GM18519 (cell line): Measurements from ENCODE around the gene PARVB.

ENCODE experiments used
- ATAC-seq: cut with Tn5 transposase; IDR thresholded peaks from one replicate; pipeline ENCODE4 v1.9.1; 2021; ENCODE audit warnings: mild to moderate bottlenecking, moderate library complexity; ENCODE audit not compliant: unreplicated experiment, low FRiP score

The PARVB gene

DNA sequence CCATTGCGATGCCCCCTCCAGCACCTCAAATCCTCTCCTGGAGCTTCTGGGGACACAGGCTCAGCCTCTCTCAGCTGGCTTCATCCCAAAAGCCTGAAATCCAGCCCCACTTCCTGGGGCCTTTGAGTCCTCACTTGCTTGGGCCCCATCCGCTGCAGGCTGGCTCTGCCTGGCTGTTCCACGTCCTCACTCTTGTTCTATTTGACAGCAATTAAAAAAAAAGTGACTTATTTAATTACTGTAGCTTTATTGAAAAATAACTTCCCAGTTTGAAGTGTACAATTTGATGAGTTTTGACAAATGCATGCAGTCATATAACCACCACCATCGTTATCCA, 183.8 kb downstream of the PARVB start:
- ATAC-seq, result no peak

DNA sequence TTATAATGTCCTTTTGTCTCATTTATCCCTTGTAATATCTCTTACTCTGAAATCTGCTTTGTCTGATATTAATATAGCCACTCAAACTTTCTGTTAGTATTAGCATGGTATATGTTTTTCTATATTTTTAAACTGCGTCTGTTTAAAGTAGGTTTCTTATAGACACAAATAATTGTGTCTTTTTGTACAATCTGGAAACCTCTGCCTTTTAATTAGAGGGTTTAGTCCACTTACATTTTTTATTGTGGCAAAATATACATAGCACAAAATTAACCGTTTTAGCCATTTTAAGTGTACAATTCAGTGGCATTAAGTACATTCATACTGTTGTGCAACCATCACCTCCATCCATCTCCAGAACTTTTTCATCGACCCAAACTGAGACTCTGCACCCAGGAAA, 185.2 kb downstream of the PARVB start:
- ATAC-seq, result no peak

DNA sequence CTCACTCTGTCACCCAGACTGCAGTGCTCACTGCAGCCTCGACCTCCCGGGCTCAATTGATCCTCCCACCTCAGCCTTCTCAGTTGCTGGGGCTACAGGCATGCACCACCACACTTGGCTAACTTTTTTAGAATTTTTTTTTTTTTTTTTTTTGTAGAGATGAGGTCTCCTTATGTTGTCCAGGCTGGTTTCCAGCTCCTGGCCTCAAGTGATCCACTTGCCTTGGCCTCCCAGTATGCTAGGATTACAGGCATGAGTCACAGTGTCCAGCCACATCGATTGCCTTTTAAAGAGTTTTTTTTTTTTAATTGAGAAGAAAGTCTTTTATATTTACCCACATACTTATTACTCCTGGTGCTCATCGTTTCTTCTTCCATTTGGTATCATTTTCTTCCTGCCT, 186.6 kb downstream of the PARVB start:
- no peak for ATAC-seq

DNA sequence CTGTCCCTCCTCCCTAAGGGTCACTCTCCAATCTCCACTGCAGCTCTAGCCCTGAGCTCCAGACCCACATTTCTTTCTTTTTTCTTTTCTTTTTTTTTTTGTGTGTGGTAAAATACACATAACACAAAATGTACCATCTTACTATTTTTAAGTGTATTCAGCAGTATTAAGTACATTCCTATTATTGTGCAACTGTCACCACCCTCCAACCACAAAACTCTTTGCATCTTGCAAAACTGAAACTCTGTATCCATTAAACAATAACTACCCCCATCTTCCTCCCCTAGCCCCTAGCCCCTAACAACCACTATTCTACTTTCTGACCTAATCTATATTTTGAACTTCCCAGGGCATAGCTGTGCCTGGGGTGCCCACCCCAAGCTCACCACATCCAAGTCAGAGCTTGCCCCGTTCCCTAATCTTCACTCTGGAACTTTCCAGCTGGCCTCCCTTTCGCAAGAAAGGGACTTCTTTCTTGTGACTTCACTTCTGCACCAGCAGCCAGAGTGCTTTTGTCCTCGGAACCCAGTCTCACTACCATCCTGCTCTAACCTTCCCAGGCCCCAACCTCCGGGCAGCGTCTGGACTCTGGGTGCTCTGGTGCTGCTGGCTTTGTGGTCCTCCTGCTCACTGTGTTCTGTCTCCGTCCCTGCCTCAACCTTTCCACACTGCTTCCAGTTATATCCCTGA, 187.3 kb downstream of the PARVB start:
- no peak for ATAC-seq

DNA sequence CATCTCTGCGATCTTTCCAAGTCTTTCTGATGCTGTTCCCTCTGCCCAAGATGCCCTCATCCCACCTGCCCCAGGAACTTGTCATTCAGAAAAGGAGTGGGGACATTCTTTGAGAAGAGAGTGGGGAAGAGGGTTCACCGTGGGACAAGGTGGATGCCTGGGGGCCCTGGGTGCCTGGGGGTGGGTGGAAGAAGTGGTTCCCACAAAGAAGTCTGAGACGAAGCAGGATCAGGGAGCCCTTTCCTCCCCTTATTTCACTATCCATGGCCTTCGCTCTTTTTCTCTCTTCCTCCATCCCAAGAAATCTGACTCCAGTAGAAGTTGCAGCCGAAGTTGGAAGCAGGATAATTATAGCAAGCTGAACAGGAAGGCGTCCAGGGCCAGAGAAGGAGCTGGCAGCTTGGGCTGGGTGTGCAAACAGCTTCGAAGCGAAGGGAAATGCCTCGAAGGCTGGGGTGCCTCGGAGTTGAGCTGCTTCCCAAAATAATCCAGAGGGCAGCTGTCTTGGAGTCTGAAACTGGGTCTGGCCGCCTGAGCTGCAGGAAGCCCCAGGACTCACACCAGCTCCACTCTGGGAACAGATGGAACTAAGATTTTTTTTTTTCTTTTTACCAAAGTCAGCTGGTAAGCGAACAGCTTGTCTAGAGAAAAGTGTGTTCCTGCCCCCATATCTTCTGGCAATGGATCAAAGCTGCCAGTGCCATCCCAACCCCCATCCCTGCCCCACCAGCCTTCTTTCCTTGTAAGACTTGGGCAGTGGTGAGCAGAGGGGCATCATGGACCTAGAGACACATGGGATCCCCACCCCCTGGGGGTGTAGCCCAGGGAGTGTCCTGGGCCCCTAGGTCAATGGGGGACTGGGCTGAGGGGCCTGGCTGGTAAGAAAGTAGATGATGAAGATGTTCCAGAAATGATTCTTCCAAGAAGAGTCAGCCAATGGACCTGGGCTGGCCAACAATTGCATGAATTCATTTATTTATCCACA, 188.1 kb downstream of the PARVB start:
- ATAC-seq, result no peak

DNA sequence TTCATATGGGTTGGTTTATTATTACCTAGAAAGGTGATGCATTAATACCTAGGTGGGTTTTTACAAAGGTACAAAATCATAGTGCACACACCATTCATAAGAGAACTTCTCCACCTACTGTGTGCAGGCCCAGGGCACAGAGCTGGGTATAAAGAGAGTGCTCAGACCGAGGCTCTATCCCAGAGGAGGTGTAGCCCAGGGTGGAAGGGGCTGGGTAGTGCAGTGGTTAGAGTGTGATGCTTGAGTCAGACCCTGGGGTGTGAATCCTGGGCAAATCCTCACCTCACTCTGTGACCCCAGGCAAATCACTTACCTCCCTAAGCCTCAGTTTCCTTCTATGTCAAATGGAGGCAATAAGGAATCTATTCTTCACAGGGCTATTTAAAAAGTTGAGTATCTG, 188.8 kb downstream of the PARVB start:
- ATAC-seq, result no peak

DNA sequence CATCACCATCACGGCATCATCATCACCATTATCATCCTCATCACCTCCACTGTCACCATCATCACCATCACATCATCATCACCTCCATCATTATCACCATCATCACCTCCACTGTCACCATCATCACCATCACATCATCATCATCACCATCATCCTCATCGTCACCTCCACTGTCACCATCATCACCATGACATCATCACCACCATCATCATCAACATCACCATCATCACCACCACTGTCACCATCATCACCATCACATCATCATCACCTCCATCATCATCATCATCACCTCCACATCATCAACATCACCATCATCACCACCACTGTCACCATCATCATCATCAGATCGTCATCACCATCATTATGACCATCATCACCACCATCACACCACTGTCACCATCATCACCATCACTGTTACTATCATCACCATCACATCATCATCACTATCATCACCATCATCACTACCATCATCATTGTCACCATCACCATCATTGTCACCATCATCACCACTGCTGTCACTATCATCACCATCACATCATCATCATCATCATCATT, 189.5 kb downstream of the PARVB start:
- ATAC-seq, result no peak

DNA sequence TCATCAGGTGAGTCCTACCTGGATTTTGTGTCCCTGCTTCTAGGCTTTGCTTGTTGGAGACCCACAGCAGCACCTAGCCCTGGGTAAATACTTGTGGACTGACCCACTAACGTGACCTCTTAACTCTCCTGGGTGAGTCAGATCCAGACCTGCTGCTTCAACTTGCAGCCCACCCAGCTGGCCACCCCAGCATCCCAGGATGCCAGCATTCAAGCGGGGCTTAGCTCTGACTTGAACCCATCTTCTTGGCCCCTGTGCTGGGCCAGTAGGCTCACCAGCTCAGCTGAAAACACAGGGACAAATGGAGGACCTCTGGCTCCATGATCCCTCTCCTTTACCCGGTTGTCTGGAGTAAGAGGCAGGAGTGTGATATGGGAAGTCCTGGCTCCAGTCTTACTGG, 190.1 kb downstream of the PARVB start:
- no peak for ATAC-seq

DNA sequence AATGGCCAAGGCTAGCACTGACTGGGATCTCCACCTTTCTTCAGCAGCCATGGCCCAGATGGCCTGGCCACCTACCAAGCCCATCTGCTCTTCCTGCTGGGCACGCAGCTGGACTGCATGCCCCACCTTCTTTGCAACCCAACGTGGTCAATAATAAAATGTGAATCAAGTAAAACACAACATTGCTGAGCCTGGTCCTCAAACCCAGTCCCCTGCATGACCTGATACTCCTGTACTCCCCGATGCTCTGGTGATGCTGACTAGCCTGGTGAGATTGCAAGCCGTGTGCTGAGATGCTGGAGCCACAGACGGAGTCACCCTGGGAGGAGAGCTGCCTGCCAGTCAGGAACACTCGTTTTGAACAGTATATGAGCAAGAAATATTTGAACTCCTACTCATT, 190.7 kb downstream of the PARVB start:
- ATAC-seq, result no peak

DNA sequence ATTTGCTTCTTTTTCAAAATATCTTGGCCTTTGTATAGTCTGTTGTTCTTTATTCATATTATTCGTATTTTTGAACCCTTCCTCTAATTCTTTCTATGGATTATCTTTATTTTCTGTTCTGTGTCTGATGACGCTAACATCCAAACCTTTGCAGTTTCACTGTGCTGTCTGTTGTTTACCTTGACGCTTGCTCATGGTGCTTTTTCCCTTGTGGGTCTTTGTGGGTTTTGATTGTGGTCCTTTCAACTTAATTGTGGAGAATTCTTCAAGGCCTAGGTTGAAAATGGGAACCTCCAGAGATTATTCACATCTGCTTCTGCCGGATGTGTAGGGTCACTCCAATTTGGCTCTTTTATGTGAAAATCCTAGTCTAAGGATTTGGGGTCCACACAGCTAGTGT, 191.2 kb downstream of the PARVB start:
- no peak for ATAC-seq

DNA sequence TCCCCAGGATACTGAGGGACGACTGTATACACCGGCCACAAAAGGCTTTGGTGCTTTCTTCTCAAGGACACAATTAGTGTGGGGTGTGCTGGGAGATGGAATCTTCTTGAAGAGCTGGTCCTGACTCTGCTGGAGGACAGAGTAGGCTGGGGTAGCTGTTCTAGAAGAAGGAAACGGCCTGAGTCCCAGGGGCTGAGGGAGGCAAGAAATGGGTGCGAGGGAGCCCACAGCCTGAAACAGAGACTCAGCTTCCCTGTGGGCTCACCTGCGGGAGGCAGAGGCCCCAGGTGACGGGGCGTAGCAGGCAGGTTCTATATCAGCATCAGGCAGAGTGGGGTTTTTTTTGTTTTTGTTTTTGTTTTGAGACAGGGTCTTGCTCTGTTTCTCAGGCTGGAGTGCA, 193.2 kb downstream of the PARVB start:
- ATAC-seq, result no peak

DNA sequence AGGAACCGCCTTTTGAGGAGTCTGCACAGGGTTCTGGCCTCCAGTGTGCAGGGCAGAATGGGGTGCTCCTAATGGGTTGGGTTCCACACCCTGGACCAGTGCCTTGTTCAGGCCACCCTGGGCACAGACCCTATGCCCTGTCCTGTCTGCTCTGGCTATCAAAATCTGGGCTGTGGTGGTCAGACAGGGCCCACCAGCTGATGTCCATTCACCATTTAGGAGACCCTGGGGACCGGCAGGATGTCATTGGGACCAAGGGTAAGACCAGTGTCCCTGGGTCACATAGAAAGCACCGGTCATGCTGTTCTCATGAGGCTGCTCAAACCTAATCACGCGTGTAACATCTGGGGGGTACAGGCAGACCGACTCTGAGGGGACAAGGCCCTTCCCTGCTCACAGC, 194.0 kb downstream of the PARVB start:
- ATAC-seq, result no peak

DNA sequence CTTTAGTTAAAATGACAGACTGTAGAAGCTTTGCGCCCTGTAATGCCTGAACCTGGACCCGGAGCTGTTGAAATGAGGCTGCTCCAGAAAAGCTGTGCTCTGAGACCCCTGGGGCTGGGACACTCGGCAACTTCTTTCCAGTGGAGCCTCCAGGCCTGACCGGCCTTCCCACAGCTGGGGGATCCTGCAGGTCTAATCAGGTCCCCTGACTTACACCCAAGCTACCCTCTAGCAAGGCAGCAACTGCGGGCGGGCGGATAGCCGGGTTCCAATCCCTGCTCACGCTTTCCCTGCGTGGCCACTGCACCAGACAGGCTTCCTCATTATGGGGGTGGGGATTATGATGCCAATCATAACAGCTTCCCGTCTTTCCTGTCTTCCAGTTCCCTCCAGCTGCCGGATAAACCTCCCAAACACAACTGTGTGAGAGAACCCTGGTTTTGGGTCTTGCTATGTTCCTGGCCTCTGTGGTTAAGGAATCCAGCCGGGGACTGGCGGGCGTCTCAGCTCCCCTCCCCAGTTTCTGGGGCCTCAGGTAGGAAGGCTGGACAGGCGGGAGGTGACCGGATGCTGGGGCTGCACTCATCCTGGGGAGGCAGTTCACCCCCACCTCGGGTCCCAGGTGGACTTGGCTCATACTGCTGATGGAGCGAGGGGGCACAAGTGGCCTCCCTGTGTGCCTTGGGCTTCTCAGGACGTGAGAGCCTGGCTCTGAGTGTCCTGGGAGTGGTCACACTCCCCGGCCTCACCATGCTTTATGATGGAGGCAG, 195.2 kb downstream of the PARVB start:
- ATAC-seq, result no peak

DNA sequence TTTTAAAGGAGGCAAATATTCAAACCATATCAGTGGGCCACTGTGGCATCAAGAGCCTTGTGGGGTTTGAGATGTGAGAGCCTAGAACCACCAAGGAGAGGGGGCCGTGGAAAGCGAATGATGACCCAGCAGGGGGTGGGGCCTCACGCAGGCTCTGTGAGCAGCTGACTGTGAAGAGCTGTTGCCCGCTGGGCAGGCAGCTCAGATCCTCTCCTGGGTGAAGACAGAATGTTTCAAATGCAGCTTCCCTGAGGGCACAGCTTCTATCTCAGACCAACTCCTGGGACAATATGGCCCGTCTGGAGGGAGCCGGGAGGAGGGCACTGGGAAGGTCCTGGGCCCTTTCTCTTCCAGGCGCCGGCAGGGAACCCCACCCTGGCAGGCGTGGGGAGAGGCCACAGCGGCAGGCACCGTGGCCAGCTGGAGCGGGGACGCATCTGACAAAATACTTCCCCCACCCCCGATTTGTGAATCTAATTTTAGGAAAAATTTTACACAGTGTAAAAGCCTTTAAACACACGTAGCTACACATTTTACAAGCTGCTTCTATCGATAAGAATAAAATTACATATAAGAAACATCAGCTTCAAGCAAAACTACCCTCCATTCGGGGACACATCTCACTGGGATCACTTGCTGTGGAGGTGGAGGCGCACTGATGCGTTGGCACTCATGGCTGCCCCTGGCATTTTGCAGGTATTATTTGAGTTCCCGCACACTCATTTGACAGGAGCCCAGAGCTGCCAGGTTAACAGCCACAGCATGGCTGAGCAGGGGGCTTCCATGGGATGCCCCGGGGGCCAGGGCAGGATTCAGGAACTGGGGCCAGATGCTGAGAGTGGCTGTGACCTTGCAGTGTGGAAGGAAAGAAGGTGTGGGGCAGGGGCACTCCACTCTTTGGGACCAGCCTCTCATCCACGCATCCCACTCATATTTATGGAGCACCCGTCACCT, 196.9 kb downstream of the PARVB start:
- no peak for ATAC-seq

DNA sequence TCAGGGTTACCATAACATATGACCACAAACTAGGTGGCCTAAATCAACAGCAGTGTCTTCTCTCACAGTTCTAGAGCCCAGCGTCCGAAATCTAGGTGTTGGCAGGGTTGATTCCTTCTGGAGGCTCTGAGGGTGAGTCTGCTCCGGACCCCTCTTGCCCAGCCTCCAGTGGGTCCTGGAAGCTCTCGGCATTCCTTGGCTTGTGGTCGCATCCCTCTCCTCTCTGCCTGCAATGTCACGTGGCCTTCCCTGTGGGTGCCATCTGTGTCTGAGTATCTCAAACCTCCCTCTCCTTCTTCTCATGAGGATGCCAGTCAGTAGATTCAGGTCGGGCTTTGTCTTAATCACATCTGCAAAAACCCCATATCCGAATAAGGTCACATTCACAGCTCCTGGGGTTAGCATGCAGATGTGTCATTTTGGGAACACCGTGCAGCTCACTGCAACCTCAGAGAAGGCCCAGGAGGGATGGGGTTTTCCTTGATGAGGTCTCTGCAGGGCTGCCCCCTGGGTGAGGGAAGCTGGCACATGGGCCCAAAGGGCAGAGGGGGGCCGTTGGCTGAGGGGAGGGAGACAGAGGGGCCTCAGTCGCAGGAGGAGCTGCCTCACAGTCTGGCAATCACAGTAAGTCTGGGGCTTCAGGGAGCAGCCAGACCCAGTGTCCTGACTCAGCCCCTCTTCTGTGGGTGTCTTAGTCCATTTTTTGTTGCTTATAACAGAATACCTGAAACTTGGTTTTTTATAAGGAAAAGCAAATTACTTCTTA, 197.8 kb downstream of the PARVB start:
- no peak for ATAC-seq
